ENCODE data around the gene BABAM2.

The BABAM2 gene

DNA sequence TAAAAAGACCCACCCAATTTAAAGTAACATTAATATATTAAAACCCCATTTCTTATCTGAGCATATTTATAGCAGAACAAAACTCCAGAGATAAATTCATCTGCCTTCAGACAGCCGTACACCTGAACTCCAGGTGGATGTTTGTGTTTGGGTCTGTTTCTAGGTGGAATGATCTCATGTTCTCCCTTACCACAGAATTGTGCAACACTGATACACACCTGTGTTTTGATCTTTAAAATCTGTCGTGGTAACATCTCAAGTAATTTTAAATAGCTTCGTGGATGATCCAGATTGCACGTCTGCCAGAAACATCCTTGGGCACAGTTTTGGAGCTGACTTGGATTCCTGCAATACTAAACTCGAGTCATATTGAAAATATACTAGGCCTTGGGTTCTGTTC lies 294.6 kb downstream of the BABAM2 start:
- ChIA-PET CTCF (interaction anchor here (0.7 to 1.0 kb wide), 2 partner anchors 31 to 154 kb away, joined by 3 to 4 read pairs; no protein-coding TSS in a partner anchor), POLR2A (no interaction called here)
- no peak for TF ChIP-seq ZNF629 (tag by site-specific recombination; IDR thresholded peaks at IDR 0.05)
- TF ChIP-seq ZNF174 (tag by site-specific recombination; IDR thresholded peaks at IDR 0.05) = no peak
- TF ChIP-seq, protein P1, sequence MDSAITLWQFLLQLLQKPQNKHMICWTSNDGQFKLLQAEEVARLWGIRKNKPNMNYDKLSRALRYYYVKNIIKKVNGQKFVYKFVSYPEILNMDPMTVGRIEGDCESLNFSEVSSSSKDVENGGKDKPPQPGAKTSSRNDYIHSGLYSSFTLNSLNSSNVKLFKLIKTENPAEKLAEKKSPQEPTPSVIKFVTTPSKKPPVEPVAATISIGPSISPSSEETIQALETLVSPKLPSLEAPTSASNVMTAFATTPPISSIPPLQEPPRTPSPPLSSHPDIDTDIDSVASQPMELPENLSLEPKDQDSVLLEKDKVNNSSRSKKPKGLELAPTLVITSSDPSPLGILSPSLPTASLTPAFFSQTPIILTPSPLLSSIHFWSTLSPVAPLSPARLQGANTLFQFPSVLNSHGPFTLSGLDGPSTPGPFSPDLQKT (IDR thresholded peaks at IDR 0.05; ENCODE audit: borderline replicate concordance, low read depth, low read length) = no peak
- no peak for TF ChIP-seq ZNF23 (tag by site-specific recombination; IDR thresholded peaks at IDR 0.05; ENCODE audit: borderline replicate concordance)
- no peak for TF ChIP-seq ZNF354C (tag by site-specific recombination; IDR thresholded peaks at IDR 0.05; ENCODE audit: borderline replicate concordance, low read depth)
- no peak for TF ChIP-seq ZNF596 (tag by site-specific recombination; IDR thresholded peaks at IDR 0.05)
- TF ChIP-seq SCRT2 (tag by site-specific recombination; IDR thresholded peaks at IDR 0.05) = no peak
- no peak for TF ChIP-seq ZFP41 (tag by site-specific recombination; IDR thresholded peaks at IDR 0.05; ENCODE audit: borderline replicate concordance)
- no peak for TF ChIP-seq ZNF274 (IDR thresholded peaks at IDR 0.05; ENCODE audit: low read length)
- no peak for TF ChIP-seq ZNF274 (tag by site-specific recombination; IDR thresholded peaks at IDR 0.05; ENCODE audit: borderline replicate concordance)
- no peak for TF ChIP-seq ZNF791 (tag by site-specific recombination; IDR thresholded peaks at IDR 0.05)

DNA sequence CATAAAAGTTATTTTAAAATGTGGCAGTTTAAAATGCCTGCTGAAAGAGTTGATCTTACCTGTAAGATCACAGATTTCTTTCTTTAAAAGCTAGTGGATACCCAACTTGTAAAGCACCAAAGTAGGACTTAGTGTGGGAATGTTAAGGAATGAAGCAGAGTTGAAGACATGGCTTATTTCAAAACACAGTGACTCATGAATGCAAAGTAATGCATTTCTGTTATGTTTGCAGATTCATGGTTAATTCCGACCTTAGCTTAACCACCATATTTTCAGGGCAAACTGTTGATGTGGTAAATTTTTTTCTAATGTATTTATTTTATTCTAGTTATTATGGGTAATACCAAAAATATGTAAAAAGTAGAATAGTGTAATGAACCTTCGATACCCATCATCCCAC lies 295.4 kb downstream of the BABAM2 start:
- H3K27ac ChIP-seq (ENCODE audit: extremely low read depth, low read depth, low read length) = no peak overlapping the region
- TF ChIP-seq ZNF350 (tag by site-specific recombination; IDR thresholded peaks at IDR 0.05) = no peak
- TF ChIP-seq ZBTB48 (tag by site-specific recombination; IDR thresholded peaks at IDR 0.05) = no peak
- TF ChIP-seq YY2 (tag by site-specific recombination; IDR thresholded peaks at IDR 0.05) = no peak
- no peak for TF ChIP-seq ZXDB (tag by site-specific recombination; IDR thresholded peaks at IDR 0.05)
- TF ChIP-seq ZNF23 (tag by site-specific recombination; IDR thresholded peaks at IDR 0.05; ENCODE audit: borderline replicate concordance) = no peak
- TF ChIP-seq ZNF837 (tag by site-specific recombination; IDR thresholded peaks at IDR 0.05) = no peak
- TF ChIP-seq OVOL3 (tag by site-specific recombination; IDR thresholded peaks at IDR 0.05) = no peak
- no peak for TF ChIP-seq ZNF768 (tag by site-specific recombination; IDR thresholded peaks at IDR 0.05)
- no peak for TF ChIP-seq ZNF37A (tag by site-specific recombination; IDR thresholded peaks at IDR 0.05)
- TF ChIP-seq ZNF266 (tag by site-specific recombination; IDR thresholded peaks at IDR 0.05; ENCODE audit: low read depth) = no peak
- no peak for TF ChIP-seq KLF7 (tag by site-specific recombination; IDR thresholded peaks at IDR 0.05; ENCODE audit: borderline replicate concordance)
- TF ChIP-seq, protein P2, sequence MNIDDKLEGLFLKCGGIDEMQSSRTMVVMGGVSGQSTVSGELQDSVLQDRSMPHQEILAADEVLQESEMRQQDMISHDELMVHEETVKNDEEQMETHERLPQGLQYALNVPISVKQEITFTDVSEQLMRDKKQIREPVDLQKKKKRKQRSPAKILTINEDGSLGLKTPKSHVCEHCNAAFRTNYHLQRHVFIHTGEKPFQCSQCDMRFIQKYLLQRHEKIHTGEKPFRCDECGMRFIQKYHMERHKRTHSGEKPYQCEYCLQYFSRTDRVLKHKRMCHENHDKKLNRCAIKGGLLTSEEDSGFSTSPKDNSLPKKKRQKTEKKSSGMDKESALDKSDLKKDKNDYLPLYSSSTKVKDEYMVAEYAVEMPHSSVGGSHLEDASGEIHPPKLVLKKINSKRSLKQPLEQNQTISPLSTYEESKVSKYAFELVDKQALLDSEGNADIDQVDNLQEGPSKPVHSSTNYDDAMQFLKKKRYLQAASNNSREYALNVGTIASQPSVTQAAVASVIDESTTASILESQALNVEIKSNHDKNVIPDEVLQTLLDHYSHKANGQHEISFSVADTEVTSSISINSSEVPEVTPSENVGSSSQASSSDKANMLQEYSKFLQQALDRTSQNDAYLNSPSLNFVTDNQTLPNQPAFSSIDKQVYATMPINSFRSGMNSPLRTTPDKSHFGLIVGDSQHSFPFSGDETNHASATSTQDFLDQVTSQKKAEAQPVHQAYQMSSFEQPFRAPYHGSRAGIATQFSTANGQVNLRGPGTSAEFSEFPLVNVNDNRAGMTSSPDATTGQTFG (tag by site-specific recombination; IDR thresholded peaks at IDR 0.05; ENCODE audit: borderline replicate concordance) = no peak
- TF ChIP-seq ZNF624 (tag by site-specific recombination; IDR thresholded peaks at IDR 0.05) = no peak
- TF ChIP-seq HOXD13 (CRISPR knock-in tag; IDR thresholded peaks at IDR 0.05; ENCODE audit: borderline replicate concordance) = no peak
- no peaks in the 10 kb centered on the region for H3K36me3 ChIP-seq (ENCODE audit: control insufficient read depth in 2 of 2, insufficient read depth in 1 of 2, low read length in 2 of 2)
- H3K9me3 ChIP-seq (ENCODE audit: control insufficient read depth, insufficient read depth, low read depth, low read length) = no peaks in the 10 kb centered on the region
- CTCF ChIA-PET = interaction anchor here (1.0 kb wide), 1 partner anchor 32 kb away, joined by 4 read pairs; no protein-coding TSS in a partner anchor
- no peak overlapping the region for H3K4me3 ChIP-seq (ENCODE audit: low read depth, low read length)
- no peaks in the 10 kb centered on the region for H3K4me1 ChIP-seq (ENCODE audit: control insufficient read depth, insufficient read depth, low read length)
- POLR2A ChIA-PET = no interaction called here

More for the DNA sequence above, 294.6 kb downstream of the BABAM2 start:
- no peak overlapping the region for H3K27ac ChIP-seq (ENCODE audit: extremely low read depth, low read depth, low read length)
- H3K36me3 ChIP-seq (ENCODE audit: control insufficient read depth in 2 of 2, insufficient read depth in 1 of 2, low read length in 2 of 2) = no peaks in the 10 kb centered on the region
- H3K4me1 ChIP-seq (ENCODE audit: control insufficient read depth, insufficient read depth, low read length) = no peaks in the 10 kb centered on the region
- H3K9me3 ChIP-seq (ENCODE audit: control insufficient read depth, insufficient read depth, low read depth, low read length) = no peaks in the 10 kb centered on the region
- H3K4me3 ChIP-seq (ENCODE audit: low read depth, low read length) = no peak overlapping the region
